Pancreas (tissue), 10 donors: ENCODE results near the gene PDE8A. TPM values are rescaled to one million over a fixed set of nuclear protein-coding genes. Genes with fewer than 3 reads are reported as not detected.

Source experiments
- ATAC-seq, 4 donors: fragments of 200-7000 bp; cut with Tn5 transposase; one replicate each; pipeline versions ENCODE4 v1.8.0 to v1.9.1; 2020; ENCODE audit warnings: mild to moderate bottlenecking in 4 of 4, moderate library complexity in 4 of 4
- DNase-seq, 6 donors: peaks; one replicate each; pipeline ENCODE4 v3.0.0-alpha.2; 2020
- FAIRE-seq: peaks from 2 replicates; lab custom pipeline; 2012; peaks lifted over from hg19 to GRCh38; lab: Jason Lieb, UNC
- H3K27ac ChIP-seq, 4 donors: fragments of 200-600 bp; sonication (generic); 1 replicate in 3 of 4; 2 replicates in 1 of 4; pipeline versions ENCODE4 v1.5.0 to v1.8.0; 2020
- H3K27me3 ChIP-seq, 4 donors: fragments of 200-600 bp; one replicate each; pipeline ENCODE4 v1.8.0; 2021
- H3K36me3 ChIP-seq, 3 donors: fragments of 200-600 bp; sonication (generic) in 1 of 3; one replicate each; pipeline versions ENCODE4 v1.5.0 to v1.8.0; 2020 to 2021
- H3K4me1 ChIP-seq, 3 donors: fragments of 200-600 bp; one replicate each; pipeline ENCODE4 v1.8.0; 2021
- H3K4me3 ChIP-seq, 4 donors: fragments of 200-600 bp; sonication (generic) in 2 of 4; one replicate each; pipeline versions ENCODE4 v1.5.0 to v1.8.0; 2020 to 2021
- H3K9me3 ChIP-seq, 4 donors: fragments of 200-600 bp; one replicate each; pipeline ENCODE4 v1.8.0; 2021
- WGBS, 2 donors: extraction: QIAGEN DNeasy Blood & Tissue Kit; methylation state at CpG; one replicate each; pipeline ENCODE4 v1.1.7; 2013; 5-methylcytosine and 5-hydroxymethylcytosine counted together
- intact Hi-C, 3 donors: fragments of 100-400 bp; cut with DNase I; formaldehyde crosslinking; loops; one replicate each; pipeline versions ENCODE4 v1.11.1 to v1.14.2; 2022
- polyA plus RNA-seq, 2 donors: library from polyadenylated mRNA; stranded (reverse); fragments of 200-250 nt; gene quantifications; one replicate each; pipeline ENCODE4 v1.2.3, GENCODE V29; 2013
- total RNA-seq, 6 donors: library from RNA; stranded (reverse); fragmentation: NEBNext Ultra II Directional in 4 of 6; extraction: Animal tissue kit (Norgen Biotek cat#: 25700) in 4 of 6; gene quantifications; one replicate each; pipeline versions ENCODE4 v1.2.1 to v1.2.4, GENCODE V29; 2021 to 2023
- TF ChIP-seq, protein P1 (sequence below), 4 donors: fragments of 200-600 bp; sonication (generic) in 3 of 4; IDR thresholded peaks; one replicate each; pipeline versions ENCODE4 v1.5.0 to v1.8.0; 2021; ENCODE audit warnings: antibody characterized with exemption in 4 of 4
- donor health status: healthy with polysubstance abuse.
- donor health status: DM: no; HTN: no; CAD: no; lungs with moderate emphysema.
- donor health status: DM: no; HTN: no; CAD: no.
- donor health status: control.
- donor health status: control.
- donor health status: Bipolar disorder and iron deficiency.
- donor health status: DM: yes; HTN: yes; CAD: no.
- donor health status: DM: no; HTN: no; CAD: no.
- donor health status: DM: no; HTN: no; CAD: no.
- donor health status: DM: yes; HTN: yes; CAD: no.

Gene PDE8A
- total and polyA plus RNA-seq, 8 donors = 14.7 to 31.3 (median 20.7) TPM

DNA sequence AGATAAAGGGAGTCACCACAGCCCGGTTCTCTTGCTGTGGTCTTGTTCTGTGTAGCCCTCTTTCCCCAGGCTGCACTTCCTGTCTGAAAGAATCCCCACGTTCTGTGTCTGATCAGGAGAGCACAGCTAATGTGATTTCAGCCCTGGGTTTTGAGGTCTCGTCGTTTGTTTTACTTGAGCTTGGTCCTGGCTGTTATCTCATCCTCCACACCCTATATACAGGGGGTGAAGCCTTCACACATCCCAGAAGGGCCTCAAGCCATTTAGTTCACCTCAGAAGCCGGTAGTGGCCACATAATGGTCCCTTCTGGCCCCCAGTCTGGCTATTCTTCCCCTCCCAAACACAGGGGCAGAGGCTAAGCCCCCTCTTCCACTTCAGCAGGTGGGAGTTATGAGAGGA, 115.6 kb downstream of the PDE8A start:
- no peak overlapping the region for H3K4me3 ChIP-seq
- FAIRE-seq = no peak
- WGBS, 2 donors = 84 to 89% methylated on average over 5 of the region's 5 CpGs

DNA sequence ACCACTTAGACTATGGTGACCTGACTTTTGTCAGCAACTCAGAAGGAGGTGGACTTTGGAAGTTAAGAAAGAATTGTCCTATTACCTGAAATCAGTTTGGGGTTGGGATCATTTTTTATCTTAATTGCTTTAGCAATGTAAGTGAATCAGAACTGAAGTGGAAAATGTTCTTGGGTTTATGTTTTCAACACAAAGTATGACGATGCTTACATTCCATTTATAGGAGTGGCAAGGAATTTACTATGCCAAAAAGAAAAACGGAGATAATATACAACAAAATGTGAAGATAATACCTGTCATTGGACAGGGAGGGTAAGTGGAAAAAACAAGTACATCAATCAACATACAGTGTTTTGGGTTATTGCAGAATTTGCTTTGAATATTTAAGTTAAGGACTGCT, 116.1 kb downstream of the PDE8A start:
- H3K4me1 ChIP-seq = no peaks in the 10 kb centered on the region
- no peak overlapping the region for H3K4me3 ChIP-seq
- DNase-seq (no peak), FAIRE-seq (no peak), ATAC-seq (no peak)
- no peak overlapping the region for H3K27ac ChIP-seq
- intact Hi-C loops = no loop called here
- no peaks in the 10 kb centered on the region for H3K9me3 ChIP-seq
- H3K36me3 ChIP-seq = peaks cover 0 to 3% (median 2%) of the 10 kb centered on the region in 3 donors
- WGBS, 2 donors = 82 to 86% methylated on average over 2 of the region's 2 CpGs
- TF ChIP-seq, protein P1, sequence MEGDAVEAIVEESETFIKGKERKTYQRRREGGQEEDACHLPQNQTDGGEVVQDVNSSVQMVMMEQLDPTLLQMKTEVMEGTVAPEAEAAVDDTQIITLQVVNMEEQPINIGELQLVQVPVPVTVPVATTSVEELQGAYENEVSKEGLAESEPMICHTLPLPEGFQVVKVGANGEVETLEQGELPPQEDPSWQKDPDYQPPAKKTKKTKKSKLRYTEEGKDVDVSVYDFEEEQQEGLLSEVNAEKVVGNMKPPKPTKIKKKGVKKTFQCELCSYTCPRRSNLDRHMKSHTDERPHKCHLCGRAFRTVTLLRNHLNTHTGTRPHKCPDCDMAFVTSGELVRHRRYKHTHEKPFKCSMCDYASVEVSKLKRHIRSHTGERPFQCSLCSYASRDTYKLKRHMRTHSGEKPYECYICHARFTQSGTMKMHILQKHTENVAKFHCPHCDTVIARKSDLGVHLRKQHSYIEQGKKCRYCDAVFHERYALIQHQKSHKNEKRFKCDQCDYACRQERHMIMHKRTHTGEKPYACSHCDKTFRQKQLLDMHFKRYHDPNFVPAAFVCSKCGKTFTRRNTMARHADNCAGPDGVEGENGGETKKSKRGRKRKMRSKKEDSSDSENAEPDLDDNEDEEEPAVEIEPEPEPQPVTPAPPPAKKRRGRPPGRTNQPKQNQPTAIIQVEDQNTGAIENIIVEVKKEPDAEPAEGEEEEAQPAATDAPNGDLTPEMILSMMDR (IDR thresholded peaks at IDR 0.05) = no peak
- H3K27me3 ChIP-seq = no peaks in the 10 kb centered on the region

More for the DNA sequence above, 115.6 kb downstream of the PDE8A start:
- no peaks in the 10 kb centered on the region for H3K9me3 ChIP-seq
- TF ChIP-seq, protein P1 (IDR thresholded peaks at IDR 0.05) = no peak
- no peak for DNase-seq
- intact Hi-C loops = no loop called here
- no peaks in the 10 kb centered on the region for H3K4me1 ChIP-seq
- H3K36me3 ChIP-seq = peaks cover 0 to 3% (median 2%) of the 10 kb centered on the region in 3 donors
- ATAC-seq = no peak
- H3K27me3 ChIP-seq = no peaks in the 10 kb centered on the region
- H3K27ac ChIP-seq = no peak overlapping the region

DNA sequence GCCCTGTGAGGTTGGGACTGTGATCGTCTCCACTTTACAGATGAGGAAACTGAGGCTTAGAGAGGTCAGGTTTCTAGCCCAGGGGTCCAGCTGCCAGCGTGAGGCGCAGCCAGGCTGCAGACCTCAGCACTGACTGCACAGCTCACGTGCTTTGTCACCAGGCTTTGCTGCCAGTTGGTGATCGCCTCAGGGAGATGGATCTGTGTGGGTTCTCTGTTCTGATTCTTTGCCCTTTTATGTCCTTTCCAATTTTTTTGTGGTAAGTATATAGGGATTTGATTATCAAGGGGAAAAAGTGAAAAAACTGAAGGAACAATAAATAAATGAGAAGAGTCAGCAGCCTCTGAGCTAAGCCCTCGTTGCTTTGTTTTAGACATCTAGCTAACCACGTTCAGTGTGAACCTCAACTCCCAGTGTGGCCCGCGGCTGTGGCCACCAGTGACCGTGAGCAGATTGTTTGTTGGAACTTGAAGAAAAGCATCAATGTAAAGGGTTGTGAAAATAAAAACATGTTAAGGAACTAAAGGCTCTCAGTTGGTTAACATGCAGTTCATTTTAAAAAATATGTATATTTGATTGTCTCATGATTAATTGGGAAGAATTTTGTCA, 117.6 kb downstream of the PDE8A start:
- no peak overlapping the region for H3K4me3 ChIP-seq
- no peaks in the 10 kb centered on the region for H3K27me3 ChIP-seq
- ATAC-seq (no peak), FAIRE-seq (no peak), DNase-seq (no peak)
- H3K9me3 ChIP-seq = no peaks in the 10 kb centered on the region
- H3K36me3 ChIP-seq = peaks cover 0 to 3% (median 2%) of the 10 kb centered on the region in 3 donors
- H3K4me1 ChIP-seq = no peaks in the 10 kb centered on the region
- TF ChIP-seq, protein P1 (IDR thresholded peaks at IDR 0.05) = no peak
- WGBS, 2 donors = 96 to 98% methylated on average over 10 of the region's 10 CpGs
- H3K27ac ChIP-seq = no peak overlapping the region
- intact Hi-C loops = no loop called here

DNA sequence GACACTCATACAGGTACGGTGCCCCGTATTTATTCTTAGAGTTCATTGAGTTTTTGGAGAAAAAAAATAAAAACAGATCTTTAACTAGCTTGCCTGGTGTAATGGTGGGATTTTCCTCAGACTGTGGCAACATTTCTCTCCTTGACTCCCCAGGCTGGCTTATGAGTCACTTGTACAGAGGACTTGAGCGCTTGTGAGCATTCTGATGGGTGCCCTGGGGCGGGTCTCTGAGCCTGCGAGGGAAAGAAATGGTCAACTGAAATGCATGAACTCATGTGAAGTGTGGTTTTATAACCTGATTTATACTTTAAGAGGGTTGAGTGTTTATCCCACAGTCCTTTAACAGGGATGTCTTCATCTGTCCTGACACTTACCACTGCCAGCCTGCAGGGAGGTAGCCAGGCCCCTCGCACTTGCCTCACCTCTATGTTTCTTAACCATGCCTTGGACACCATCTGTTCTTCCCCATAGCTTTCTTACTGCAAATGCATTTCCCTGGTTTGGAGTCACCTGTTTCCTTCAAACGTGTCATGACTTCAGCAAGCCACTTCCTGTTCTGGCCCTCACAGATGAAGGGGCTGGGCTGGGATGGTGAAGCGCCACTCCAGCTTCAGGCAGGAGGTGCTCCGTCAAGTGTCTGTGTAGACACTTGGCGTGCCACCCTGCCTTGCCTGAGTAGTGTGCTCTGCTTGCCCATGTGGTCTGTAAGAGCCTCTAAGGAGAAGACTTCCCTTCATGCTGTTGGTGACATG, 118.7 kb downstream of the PDE8A start:
- no peaks in the 10 kb centered on the region for H3K4me1 ChIP-seq
- TF ChIP-seq, protein P1 (IDR thresholded peaks at IDR 0.05) = no peak
- no peak overlapping the region for H3K4me3 ChIP-seq
- H3K36me3 ChIP-seq = peaks cover 0 to 3% (median 2%) of the 10 kb centered on the region in 3 donors
- WGBS, 2 donors = 85 to 90% methylated on average over 10 of the region's 10 CpGs
- DNase-seq (no peak), FAIRE-seq (no peak), ATAC-seq (no peak)
- H3K9me3 ChIP-seq = no peaks in the 10 kb centered on the region
- H3K27me3 ChIP-seq = no peaks in the 10 kb centered on the region
- no peak overlapping the region for H3K27ac ChIP-seq
- intact Hi-C loops = no loop called here

DNA sequence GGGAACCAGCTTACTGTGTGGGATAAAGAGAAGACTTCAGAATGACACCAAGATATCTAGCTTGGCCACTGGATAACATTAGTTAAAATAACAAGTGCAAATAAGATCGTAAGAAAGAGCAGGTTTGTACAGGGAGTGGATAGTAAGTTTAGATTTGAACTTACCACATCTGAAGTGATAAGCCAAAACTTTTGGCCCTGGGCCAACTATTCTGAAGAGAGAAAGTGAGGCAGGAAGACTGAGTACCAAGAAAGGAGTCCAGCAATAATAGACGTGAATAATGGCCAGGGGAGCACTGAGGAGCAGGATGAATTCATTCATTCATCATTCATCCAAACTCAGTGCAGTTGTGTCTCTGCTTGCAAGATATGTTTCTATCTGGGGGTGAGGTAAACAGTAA, 122.9 kb downstream of the PDE8A start:
- peaks cover 0 to 10% (median 0%) of the 10 kb centered on the region in 3 donors for H3K36me3 ChIP-seq
- H3K4me1 ChIP-seq = no peaks in the 10 kb centered on the region
- TF ChIP-seq, protein P1 (IDR thresholded peaks at IDR 0.05) = no peak
- DNase-seq (no peak), FAIRE-seq (no peak), ATAC-seq (no peak)
- intact Hi-C loops = no loop called here
- 66 to 71% methylated on average over 2 of the region's 2 CpGs for WGBS, 2 donors
- H3K4me3 ChIP-seq = no peak overlapping the region
- H3K9me3 ChIP-seq = no peaks in the 10 kb centered on the region
- H3K27ac ChIP-seq = no peak overlapping the region
- H3K27me3 ChIP-seq = no peaks in the 10 kb centered on the region
